NCI-H510A treated with DMSO at 0.1 percent for 48 hours (cell line): ENCODE results near the gene ABCC8.

Experiments
- DNase-seq: peaks from one replicate; lab custom pipeline; 2025; lab: John Stamatoyannopoulos, UW

Gene ABCC8

DNA sequence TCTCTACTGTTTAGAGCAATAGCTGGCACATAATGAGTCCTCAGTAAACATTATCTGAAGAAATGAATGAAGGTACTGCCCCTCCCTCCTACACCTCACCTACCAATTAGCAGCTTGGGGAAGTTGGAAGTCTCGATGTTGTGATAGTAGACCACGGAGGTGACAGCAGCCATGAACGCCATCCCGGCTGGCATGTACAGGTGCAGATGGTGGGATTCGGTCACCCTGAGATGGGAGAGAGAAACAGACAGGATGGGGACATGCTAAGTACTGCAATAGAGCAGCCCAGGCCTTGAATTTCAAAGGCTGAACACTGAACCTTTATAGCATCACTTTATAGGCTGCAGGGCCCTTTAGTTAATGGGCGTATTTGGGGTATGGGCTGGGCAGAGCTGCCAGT is 6.6 kb downstream of the ABCC8 start:
- no peak for DNase-seq

DNA sequence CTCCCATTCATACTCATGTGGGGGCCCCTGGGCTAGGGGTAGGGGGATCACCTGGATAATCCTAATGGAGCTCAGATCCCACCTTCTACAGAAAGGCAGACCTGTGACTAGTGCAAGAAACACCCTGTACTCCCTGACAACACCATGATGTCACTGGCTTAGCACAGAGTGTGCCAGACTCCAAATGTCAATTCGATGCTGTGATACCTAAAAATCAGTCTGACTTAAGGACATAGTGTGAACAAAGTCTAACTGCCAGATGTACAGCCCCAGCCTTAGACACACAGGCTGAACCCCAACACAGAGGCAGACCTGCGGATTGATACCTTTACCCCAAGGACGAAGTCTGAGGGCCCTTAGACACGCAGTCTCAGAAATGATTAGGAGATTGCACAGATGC is 8.5 kb downstream of the ABCC8 start:
- no peak for DNase-seq

- no peak for DNase-seq
Measured at GRCh38 chr11:17463546-17464174, 13.0 kb downstream of the ABCC8 start.

DNA sequence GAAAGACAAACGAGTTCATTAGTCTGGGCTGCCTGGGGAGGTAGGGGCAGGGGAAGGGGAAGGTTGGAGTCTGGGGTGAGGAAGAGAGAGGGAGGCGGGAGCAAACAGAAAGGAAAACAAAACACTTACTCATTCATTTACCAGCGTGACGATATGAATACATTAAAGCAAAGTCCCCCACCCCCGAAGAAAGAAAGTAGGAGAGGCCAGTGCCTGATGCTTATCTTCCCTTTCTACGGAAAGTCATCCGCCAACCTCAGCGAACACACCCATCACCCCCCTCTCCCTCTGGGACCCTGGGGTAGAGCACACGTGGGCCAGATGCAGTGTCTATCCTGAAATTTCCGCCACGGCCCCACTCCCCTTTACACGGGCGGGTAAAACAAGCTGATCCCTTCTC is 13.7 kb downstream of the ABCC8 start:
- no peak for DNase-seq

DNA sequence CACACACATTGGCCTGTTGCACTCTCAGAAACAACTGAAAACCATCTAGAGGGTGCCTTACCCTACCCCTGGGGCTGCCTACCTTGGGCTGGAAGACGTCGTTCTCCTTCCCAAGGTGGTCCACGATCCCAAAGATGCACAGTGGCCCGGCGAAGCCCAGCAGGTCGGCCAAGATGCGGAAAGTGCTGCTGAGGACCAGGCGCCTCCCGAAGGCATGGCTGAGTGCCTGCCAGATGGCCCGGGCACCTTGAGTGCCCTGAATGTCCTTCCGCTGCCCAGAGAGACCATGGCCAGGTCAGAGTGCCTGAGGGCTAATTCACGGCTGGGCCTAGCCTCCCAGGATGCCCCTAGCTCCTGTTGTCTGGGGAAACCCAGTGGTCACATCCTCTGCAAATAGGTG is 16.2 kb downstream of the ABCC8 start:
- no peak for DNase-seq

GRCh38 chr11:17459236-17459896 is 17.3 kb downstream of the ABCC8 start:
- no peak for DNase-seq

DNA sequence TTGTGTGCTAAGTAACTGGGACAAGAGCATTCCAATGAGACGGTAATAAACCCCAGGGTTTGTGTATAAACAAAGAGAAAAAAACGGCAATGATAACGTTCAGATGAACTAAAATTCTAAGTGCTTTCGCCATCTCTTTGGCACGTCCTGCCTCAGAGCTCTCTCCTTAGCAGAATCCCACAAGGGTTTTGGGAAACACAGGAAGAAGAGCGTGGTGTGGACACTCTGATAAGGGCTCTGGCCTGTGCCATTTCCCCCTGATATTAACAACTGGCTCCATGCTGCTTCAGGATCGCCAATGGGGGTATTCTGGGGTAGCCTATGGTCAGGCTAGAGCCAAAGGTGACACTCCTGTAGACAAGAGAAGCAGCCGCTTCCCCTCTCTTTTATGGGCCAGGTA is 18.4 kb downstream of the ABCC8 start:
- no peak for DNase-seq

DNA sequence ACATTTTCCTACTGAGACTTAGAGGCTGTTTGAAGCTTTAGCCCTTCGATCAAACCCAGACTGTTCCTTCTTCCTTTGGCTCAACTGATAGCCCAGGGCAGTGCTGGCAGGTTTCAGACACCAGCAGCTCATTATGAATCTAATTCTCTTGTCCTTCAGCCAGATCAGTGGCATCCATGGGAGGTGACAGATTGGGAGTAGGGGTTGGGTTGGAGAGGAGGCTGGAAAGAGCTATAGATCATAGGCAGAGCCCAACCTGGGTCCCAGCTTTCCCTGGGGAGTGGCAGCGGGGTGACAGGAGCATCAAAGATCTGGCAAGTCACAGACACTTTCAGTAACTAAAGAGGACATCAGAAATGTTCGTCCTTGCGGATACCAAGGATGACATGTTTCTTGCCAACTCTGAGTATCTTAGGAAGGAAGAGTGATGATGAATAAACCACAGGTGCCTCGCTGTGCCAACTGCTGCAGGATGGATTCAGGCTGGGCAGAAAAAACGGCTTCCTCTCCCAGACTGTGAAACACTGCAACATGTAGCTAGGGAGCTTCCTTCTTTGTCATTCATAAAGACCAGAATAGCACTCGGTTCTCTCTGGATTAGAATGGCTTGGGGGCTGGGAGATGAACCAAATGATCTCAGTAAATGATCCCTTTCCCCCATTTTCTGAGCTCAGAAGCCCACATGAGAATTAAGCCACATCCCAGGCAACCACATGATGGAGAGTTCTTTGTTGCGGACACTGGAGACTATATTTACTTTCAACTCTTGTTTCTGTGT is 19.1 kb downstream of the ABCC8 start:
- DNase-seq = no peak

DNA sequence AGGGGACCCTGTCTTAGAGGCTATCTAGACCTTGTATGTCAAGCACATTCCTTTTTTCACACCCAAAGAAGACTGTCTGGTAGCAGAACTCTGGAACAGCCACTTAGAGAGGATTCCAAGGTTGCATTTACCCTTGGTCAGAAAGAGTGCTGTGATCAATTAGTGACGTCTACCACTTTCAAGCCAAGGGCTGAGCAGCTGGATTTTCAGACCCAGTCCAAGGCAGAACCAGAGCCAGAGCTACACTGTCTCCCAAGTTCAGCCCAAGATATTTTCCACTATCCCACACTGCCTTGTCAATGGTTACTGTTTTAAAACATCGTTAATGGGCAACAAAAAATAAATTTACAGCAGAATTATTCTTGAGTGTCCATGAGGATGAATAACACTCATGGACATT is 24.0 kb downstream of the ABCC8 start:
- DNase-seq = no peak

GRCh38 chr11:17449158-17449557 is 27.5 kb downstream of the ABCC8 start:
- DNase-seq = no peak

DNA sequence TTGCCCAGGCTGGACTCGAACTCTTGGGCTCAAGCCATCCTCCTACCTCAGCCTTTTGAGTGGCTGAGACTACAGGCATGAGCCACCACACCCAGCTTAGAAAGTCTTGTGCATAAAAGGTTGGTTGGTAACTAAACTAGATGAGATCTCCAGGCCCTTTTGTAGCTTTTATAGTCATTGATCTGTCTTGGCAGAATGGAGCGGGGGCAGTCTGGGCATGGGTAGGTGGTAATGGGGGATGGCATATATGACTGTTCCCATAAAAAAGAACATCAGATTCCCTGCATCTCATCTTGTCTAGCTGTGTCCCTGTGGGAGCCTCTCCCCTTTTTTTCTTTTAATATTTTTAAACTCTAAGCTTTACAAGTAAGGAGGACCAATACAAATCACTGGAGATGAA is 30.2 kb downstream of the ABCC8 start:
- DNase-seq = no peak

DNA sequence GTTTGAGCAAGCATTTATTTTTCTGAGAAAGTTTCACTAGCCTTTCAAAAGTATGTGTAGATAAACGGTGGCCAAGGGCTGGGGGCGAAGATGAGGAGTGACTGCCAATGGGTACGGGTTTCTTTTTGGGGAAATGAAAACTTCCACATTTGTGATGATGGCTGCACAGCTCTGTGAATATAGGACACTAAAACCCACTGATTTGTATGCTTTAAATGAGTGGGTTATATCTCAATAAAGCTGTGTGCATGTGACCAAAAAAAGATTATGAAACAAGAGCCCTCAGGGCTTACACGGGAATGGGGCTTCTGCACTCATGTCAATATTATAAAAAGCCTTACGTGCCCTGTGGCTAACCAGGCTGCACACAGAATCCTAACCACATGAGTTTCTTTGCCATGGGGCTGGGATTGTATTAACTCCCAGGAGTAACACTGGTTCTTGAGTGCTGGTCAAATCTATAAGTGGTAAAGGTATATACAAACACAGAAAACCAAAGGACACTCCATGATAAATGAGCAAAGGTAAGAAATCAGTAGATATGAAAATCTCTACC is 31.3 kb downstream of the ABCC8 start:
- DNase-seq = no peak

DNA sequence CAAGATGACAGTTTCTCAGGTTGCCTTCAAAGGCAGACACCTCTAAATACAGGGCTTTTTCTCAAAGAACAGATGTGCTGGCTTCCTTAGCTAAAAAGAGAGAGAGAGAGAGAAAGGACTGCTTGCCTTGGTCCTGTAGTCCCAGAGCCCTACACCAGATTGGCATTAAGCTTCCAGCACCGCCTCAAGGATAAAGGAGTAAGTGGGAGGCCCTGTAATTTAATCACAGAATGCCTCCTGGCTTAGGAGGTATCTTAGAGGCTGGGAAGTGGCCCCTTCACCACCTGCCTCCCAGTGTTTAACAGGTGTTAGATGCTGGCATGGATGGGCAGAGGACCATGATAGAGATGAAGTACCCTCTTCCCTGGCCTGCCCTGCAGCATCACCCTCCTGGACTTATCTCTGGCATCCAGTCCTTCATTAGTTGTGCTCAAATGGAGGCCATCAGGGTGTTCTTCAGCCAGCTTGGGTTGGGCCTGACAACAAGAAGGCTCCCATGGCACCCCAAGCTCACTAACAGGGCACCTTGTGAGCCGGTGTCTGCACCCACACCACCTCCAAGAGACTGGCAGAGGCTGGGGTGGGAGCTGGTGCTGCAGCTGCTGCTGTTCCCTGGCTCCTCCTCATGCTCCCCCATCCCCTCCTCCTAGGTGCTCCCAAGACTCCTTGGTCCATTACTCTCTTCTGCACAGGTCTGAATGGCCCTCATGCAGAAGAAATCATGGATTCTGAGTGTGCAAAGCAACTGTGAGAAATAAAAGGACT is 32.5 kb downstream of the ABCC8 start:
- peak; percentile 1 for DNase-seq

DNA sequence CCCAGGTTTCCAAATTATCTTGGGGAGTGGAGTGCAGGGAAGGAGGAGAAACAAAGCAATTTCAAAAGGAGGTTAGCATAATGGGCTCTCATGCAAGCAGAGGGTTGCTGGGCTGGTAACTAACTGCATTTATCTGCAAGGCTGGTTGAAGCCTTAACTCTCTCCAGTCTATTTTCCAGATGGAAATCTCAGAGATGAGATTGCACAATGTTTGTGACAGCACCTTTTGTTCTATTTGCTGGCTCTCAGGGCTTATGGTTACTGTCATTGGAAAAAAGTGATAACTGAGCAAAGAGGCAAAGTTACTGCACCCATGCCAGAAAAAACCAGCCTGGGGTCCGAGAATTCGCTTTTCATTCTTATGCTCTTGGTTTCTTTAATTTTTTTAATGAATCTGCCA is 33.2 kb downstream of the ABCC8 start:
- no peak for DNase-seq

DNA sequence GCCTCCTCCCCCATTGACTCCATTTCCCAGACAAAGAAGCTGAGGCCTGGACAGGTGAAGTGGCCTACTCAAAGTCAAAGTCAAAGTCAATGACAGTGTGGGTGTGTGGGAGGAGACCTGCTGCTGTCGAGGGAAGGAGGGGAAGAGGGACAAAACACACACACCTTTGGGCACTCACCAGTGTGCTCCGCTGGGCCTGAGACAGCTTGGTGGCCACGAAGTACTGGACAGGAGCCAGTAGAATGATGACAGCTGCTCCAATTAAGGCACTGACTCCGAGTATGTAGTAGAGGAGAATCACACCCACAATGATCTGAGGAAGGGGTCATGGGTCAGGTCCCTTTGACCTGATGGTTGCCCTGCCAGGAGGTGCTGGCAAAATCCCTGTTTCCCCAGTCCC is 33.6 kb downstream of the ABCC8 start:
- DNase-seq = no peak

DNA sequence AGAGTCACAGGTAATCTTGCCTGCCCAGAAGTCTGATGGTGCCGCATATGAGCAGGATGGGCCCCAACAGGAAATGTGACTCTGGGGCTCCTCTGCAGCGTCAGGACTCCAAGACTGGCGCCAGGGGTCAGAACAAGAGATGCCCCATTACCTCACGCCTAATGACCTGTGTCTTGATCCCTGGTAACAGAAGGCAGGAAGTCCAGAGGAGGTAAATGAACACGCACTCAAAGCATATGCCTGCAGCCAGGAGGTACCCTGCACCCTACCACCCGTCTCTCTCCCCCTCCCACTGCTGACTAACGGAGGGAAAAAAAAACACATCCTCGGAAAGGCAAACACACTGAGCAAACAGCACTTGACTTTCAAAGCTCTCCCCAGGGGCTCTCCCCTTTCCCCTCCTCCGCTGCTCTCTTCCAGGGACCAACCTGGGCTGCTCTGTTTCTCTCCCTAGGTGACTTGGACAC is 37.3 kb downstream of the ABCC8 start:
- peak; percentile 89 for DNase-seq

DNA sequence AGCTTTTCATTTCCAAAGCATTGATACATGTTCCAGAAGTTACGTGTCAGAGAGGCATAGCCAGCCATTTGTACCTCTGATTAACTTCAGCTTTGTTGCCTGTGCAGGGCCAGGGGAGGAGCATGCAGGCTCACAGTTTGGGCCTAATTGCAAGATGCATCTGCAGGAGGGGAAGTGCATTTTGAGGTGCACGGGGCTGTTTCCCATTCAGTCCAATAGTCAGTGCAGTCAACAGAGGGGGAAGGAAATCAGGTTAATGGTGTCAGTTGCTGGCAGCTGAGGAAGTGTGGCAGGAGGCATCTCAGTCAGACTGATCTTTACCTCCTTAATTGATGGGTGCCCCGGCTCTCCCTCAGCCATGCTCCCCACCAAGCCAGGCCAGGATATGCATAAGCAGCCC is 39.3 kb downstream of the ABCC8 start:
- DNase-seq = no peak

DNA sequence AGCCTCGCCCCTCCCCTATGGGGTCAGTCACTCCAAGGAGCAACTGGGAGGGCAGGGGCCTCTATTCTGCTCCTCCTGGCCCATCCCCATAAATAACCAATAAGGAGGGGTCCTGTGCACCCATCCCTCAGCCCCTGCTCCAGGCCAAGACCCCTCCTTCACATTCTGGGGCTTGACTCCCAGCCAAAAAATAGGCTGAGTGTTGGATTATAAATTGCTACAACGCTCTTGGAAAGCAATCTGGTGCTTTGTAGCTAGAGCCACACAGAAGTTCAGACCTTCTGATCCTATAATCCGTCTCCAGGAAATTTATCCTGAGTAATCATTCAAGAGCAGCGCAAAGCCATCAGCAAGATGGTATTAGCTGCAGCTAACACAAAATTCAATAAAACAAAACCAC is 42.5 kb downstream of the ABCC8 start:
- no peak for DNase-seq

GRCh38 chr11:17432002-17432401 is 44.6 kb downstream of the ABCC8 start:
- no peak for DNase-seq

- no peak for DNase-seq
Measured at GRCh38 chr11:17431139-17431538, 45.5 kb downstream of the ABCC8 start.

- no peak for DNase-seq
Measured at GRCh38 chr11:17430616-17431015, 46.0 kb downstream of the ABCC8 start.

- DNase-seq = no peak
Measured at GRCh38 chr11:17428925-17429324, 47.7 kb downstream of the ABCC8 start.
